ENCODE results near the gene DPP8.
"Not testable (repeated sequence)": the region's sequence is repeated elsewhere in the genome, so short reads cannot be mapped to it uniquely, and the experiment has no call there.

DPP8 gene

GRCh38 chr15:65524226-65524625, 6.7 kb upstream of the DPP8 start:
- no peak for DNase-seq (ENCODE audit: low read depth)

GRCh38 chr15:65521350-65521749, 3.9 kb upstream of the DPP8 start:
- no peak for DNase-seq (ENCODE audit: low read depth)

GRCh38 chr15:65518633-65519285, 1.3 kb upstream of the DPP8 start:
- no peak for DNase-seq (ENCODE audit: low read depth)

- DNase-seq (ENCODE audit: low read depth), result no peak
Observed at GRCh38 chr15:65517866-65518207, 348 bp upstream of the DPP8 start.

GRCh38 chr15:65512807-65513416, 4.6 kb downstream of the DPP8 start:
- DNase-seq (ENCODE audit: low read depth), result no peak

GRCh38 chr15:65512189-65512588, 5.3 kb downstream of the DPP8 start:
- no peak for DNase-seq (ENCODE audit: low read depth)

GRCh38 chr15:65509321-65509720, 8.2 kb downstream of the DPP8 start:
- DNase-seq (ENCODE audit: low read depth), result no peak

- no peak for DNase-seq (ENCODE audit: low read depth)
Observed at GRCh38 chr15:65494076-65494475, 23.4 kb downstream of the DPP8 start.

GRCh38 chr15:65484876-65485275, 32.6 kb downstream of the DPP8 start:
- DNase-seq (ENCODE audit: low read depth), result no peak

GRCh38 chr15:65476903-65477302, 40.6 kb downstream of the DPP8 start:
- peak; percentile 57 for DNase-seq (ENCODE audit: low read depth)

GRCh38 chr15:65470866-65471265, 46.6 kb downstream of the DPP8 start:
- peak; percentile 51 for DNase-seq (ENCODE audit: low read depth)

- no peak for DNase-seq (ENCODE audit: low read depth)
Observed at GRCh38 chr15:65468229-65468909, 49.1 kb downstream of the DPP8 start.

GRCh38 chr15:65466901-65467300, 50.6 kb downstream of the DPP8 start:
- peak; percentile 12 for DNase-seq (ENCODE audit: low read depth)

GRCh38 chr15:65463096-65463495, 54.4 kb downstream of the DPP8 start:
- not testable (repeated sequence) for DNase-seq (ENCODE audit: low read depth)

- peak; percentile 71 for DNase-seq (ENCODE audit: low read depth)
Observed at GRCh38 chr15:65460741-65461347, 56.6 kb downstream of the DPP8 start.

- DNase-seq (ENCODE audit: low read depth), result not testable (repeated sequence)
Observed at GRCh38 chr15:65455256-65455655, 62.2 kb downstream of the DPP8 start.

- no peak for DNase-seq (ENCODE audit: low read depth)
Observed at GRCh38 chr15:65451989-65452388, 65.5 kb downstream of the DPP8 start.

- no peak for DNase-seq (ENCODE audit: low read depth)
Observed at GRCh38 chr15:65450556-65450955, 66.9 kb downstream of the DPP8 start.

- DNase-seq (ENCODE audit: low read depth), result no peak
Observed at GRCh38 chr15:65447145-65447544, 70.3 kb downstream of the DPP8 start.

GRCh38 chr15:65434201-65434600, 83.3 kb downstream of the DPP8 start:
- no peak for DNase-seq (ENCODE audit: low read depth)

- DNase-seq (ENCODE audit: low read depth), result no peak
Observed at GRCh38 chr15:65431731-65432130, 85.8 kb downstream of the DPP8 start.

GRCh38 chr15:65426216-65426853, 91.2 kb downstream of the DPP8 start:
- no peak for DNase-seq (ENCODE audit: low read depth)

GRCh38 chr15:65424683-65425082, 92.8 kb downstream of the DPP8 start:
- DNase-seq (ENCODE audit: low read depth), result no peak

All from ELR (cell line).